Astrocyte (in vitro differentiated cells and primary cell): ENCODE results near the gene PM20D2. TPM values are rescaled to one million over a fixed set of nuclear protein-coding genes. Genes with fewer than 3 reads are reported as not detected.

Experiments
- DNase-seq: peaks from one replicate; pipeline ENCODE4 v3.0.0-alpha.2; 2010; ENCODE audit warnings: low read depth
- FAIRE-seq: peaks from 2 replicates; lab custom pipeline; 2011; peaks lifted over from hg19 to GRCh38; lab: Jason Lieb, UNC
- H2AFZ ChIP-seq: 2 replicates; pipeline ENCODE4 v1.6.0; 2012; ENCODE audit warnings: low read depth, low read length, inconsistent platforms
- H3K27ac ChIP-seq: 2 replicates; pipeline ENCODE4 v1.5.1; 2011; ENCODE audit warnings: low read depth, low read length, inconsistent platforms
- H3K27me3 ChIP-seq: 2 replicates; pipeline ENCODE4 v1.6.0; 2011; ENCODE audit warnings: low read length, inconsistent platforms; ENCODE audit not compliant: insufficient read depth
- H3K36me3 ChIP-seq: 2 replicates; pipeline ENCODE4 v1.5.1; 2011; ENCODE audit warnings: low read length, inconsistent platforms; ENCODE audit not compliant: insufficient read depth
- H3K4me1 ChIP-seq: 2 replicates; pipeline ENCODE4 v1.5.1; 2011; ENCODE audit warnings: low read length, inconsistent platforms; ENCODE audit not compliant: insufficient read depth
- H3K4me2 ChIP-seq: 2 replicates; pipeline ENCODE4 v1.6.0; 2012; ENCODE audit warnings: low read length, inconsistent platforms
- H3K4me3 ChIP-seq: 2 replicates; pipeline ENCODE4 v1.5.1; 2011; ENCODE audit warnings: low read depth, mild to moderate bottlenecking, low read length, inconsistent platforms; ENCODE audit not compliant: insufficient read depth
- H3K79me2 ChIP-seq: 2 replicates; pipeline ENCODE4 v1.6.0; 2012; ENCODE audit warnings: mild to moderate bottlenecking, low read length, inconsistent platforms; ENCODE audit not compliant: insufficient read depth
- H3K9ac ChIP-seq: 2 replicates; pipeline ENCODE4 v1.6.0; 2012; ENCODE audit warnings: mild to moderate bottlenecking, low read length, inconsistent platforms
- H3K9me3 ChIP-seq: 2 replicates; pipeline ENCODE4 v1.5.1; 2012; ENCODE audit warnings: low read depth, mild to moderate bottlenecking, low read length, inconsistent platforms; ENCODE audit not compliant: insufficient read depth
- H4K20me1 ChIP-seq: 2 replicates; pipeline ENCODE4 v1.6.0; 2012; ENCODE audit warnings: low read length, inconsistent platforms; ENCODE audit not compliant: insufficient read depth
- H3K27ac Mint-ChIP-seq: one replicate; pipeline ENCODE4 v1.8.0; 2021; ENCODE audit warnings: mild to moderate bottlenecking, mixed read lengths; ENCODE audit not compliant: unreplicated experiment
- H3K27me3 Mint-ChIP-seq: one replicate; pipeline ENCODE4 v1.8.0; 2021; ENCODE audit warnings: low read depth, mixed read lengths; ENCODE audit not compliant: unreplicated experiment
- H3K36me3 Mint-ChIP-seq: one replicate; pipeline ENCODE4 v1.8.0; 2021; ENCODE audit warnings: low read depth, mixed read lengths; ENCODE audit not compliant: unreplicated experiment
- H3K4me1 Mint-ChIP-seq: one replicate; pipeline ENCODE4 v1.8.0; 2021; ENCODE audit warnings: low read depth, mixed read lengths; ENCODE audit not compliant: unreplicated experiment
- H3K4me3 Mint-ChIP-seq: one replicate; pipeline ENCODE4 v1.8.0; 2021; ENCODE audit warnings: mild to moderate bottlenecking, moderate library complexity, mixed read lengths; ENCODE audit not compliant: unreplicated experiment
- H3K9me3 Mint-ChIP-seq: one replicate; pipeline ENCODE4 v1.8.0; 2021; ENCODE audit warnings: mild to moderate bottlenecking, mixed read lengths; ENCODE audit not compliant: unreplicated experiment
- CTCF ChIP-seq: IDR thresholded peaks from 2 replicates; pipeline ENCODE4 v1.5.1; 2011; ENCODE audit warnings: low read depth, mild to moderate bottlenecking, inconsistent platforms, low read length, moderate library complexity; ENCODE audit not compliant: insufficient read depth
- EZH2 ChIP-seq: IDR thresholded peaks from 2 replicates; pipeline ENCODE4 v1.6.1; 2012; ENCODE audit warnings: mild to moderate bottlenecking, low read length, inconsistent platforms; ENCODE audit not compliant: insufficient read depth
- total RNA-seq: library from RNA; stranded (reverse); gene quantifications from 2 replicates; pipeline ENCODE4 v1.2.1, GENCODE V29; 2021

The PM20D2 gene
- total RNA-seq, 1 donor from 2014 or later, result 10.4 TPM

GRCh38 chr6:89209457-89209856 is 63.6 kb downstream of the PM20D2 start:
- H3K4me2 ChIP-seq, result no peak overlapping the region
- H4K20me1 ChIP-seq, result no peaks in the 10 kb centered on the region
- peaks cover 4% of the 10 kb centered on the region for H3K27me3 ChIP-seq
- TF ChIP-seq CTCF (no peak), EZH2 (no peak)
- Mint-ChIP-seq H3K27me3 (peaks cover 11% of the 10 kb centered on the region), H3K36me3 (peaks cover 3% of the 10 kb centered on the region), H3K4me1 (peaks cover 4% of the 10 kb centered on the region), H3K9me3 (peaks cover 4% of the 10 kb centered on the region), H3K4me3 (no peak overlapping the region), H3K27ac (no peak overlapping the region)
- H3K4me3 ChIP-seq, result no peak overlapping the region
- FAIRE-seq, result no peak
- H3K9ac ChIP-seq, result no peak overlapping the region
- no peaks in the 10 kb centered on the region for H3K36me3 ChIP-seq
- no peak for DNase-seq
- no peaks in the 10 kb centered on the region for H3K79me2 ChIP-seq
- H3K4me1 ChIP-seq, result no peaks in the 10 kb centered on the region
- no peak overlapping the region for H3K27ac ChIP-seq
- no peaks in the 10 kb centered on the region for H3K9me3 ChIP-seq
- no peak overlapping the region for H2AFZ ChIP-seq

GRCh38 chr6:89212472-89212871 is 66.6 kb downstream of the PM20D2 start:
- Histone ChIP-seq H3K79me2 (no peaks in the 10 kb centered on the region), H3K27ac (no peak overlapping the region), H3K36me3 (no peaks in the 10 kb centered on the region), H4K20me1 (no peaks in the 10 kb centered on the region), H2AFZ (no peak overlapping the region), H3K4me1 (no peaks in the 10 kb centered on the region), H3K4me3 (no peak overlapping the region), H3K27me3 (peaks cover 7% of the 10 kb centered on the region), H3K4me2 (no peak overlapping the region), H3K9me3 (no peaks in the 10 kb centered on the region), H3K9ac (no peak overlapping the region)
- Mint-ChIP-seq H3K4me3 (no peak overlapping the region), H3K4me1 (no peaks in the 10 kb centered on the region), H3K36me3 (no peaks in the 10 kb centered on the region), H3K9me3 (peaks cover 4% of the 10 kb centered on the region), H3K27ac (no peak overlapping the region), H3K27me3 (peaks cover 6% of the 10 kb centered on the region)
- DNase-seq (no peak), FAIRE-seq (no peak)
- no peak for TF ChIP-seq EZH2
- no peak for TF ChIP-seq CTCF

GRCh38 chr6:89214197-89214596 is 68.3 kb downstream of the PM20D2 start:
- Histone ChIP-seq H3K9me3 (no peaks in the 10 kb centered on the region), H3K27ac (no peak overlapping the region), H3K27me3 (peaks cover 9% of the 10 kb centered on the region), H3K4me2 (no peak overlapping the region), H2AFZ (no peak overlapping the region), H4K20me1 (no peaks in the 10 kb centered on the region), H3K36me3 (no peaks in the 10 kb centered on the region), H3K79me2 (no peaks in the 10 kb centered on the region), H3K9ac (no peak overlapping the region), H3K4me3 (no peak overlapping the region), H3K4me1 (no peaks in the 10 kb centered on the region)
- Mint-ChIP-seq H3K4me1 (no peaks in the 10 kb centered on the region), H3K4me3 (no peak overlapping the region), H3K27ac (no peak overlapping the region), H3K36me3 (no peaks in the 10 kb centered on the region), H3K9me3 (peaks cover 4% of the 10 kb centered on the region), H3K27me3 (peaks cover 8% of the 10 kb centered on the region)
- DNase-seq (no peak), FAIRE-seq (no peak)
- TF ChIP-seq CTCF (no peak), EZH2 (no peak)

Other genes starting within 250 kb of the PM20D2 start
- 16.0 and 16.4 TPM in 2 replicates for gene RNGTT, start 182.4 kb upstream of the PM20D2 start, total RNA-seq
- gene PNRC1, start 65.3 kb upstream of the PM20D2 start, total RNA-seq, result 93.2 and 95.9 TPM in 2 replicates
- 7.0 and 9.2 TPM in 2 replicates for gene SRSF12, start 28.0 kb upstream of the PM20D2 start, total RNA-seq
- not detected in 2 replicates for gene GABRR1, start 71.3 kb downstream of the PM20D2 start, total RNA-seq
- 0.34 and 0.61 TPM in 2 replicates for gene GABRR2, start 169.2 kb downstream of the PM20D2 start, total RNA-seq
- gene UBE2J1, start 206.7 kb downstream of the PM20D2 start, total RNA-seq, result 78.8 and 93.3 TPM in 2 replicates